Keratinocyte (primary cell): ENCODE data around the gene SIM2. TPM values are rescaled to one million over a fixed set of nuclear protein-coding genes. Genes with fewer than 3 reads are reported as not detected.

Experiments
- DNase-seq: peaks from one replicate; pipeline ENCODE4 v3.0.0-alpha.2; 2011; ENCODE audit warnings: low read depth, missing footprints, low spot score
- FAIRE-seq: peaks from 2 replicates; lab custom pipeline; 2011; peaks lifted over from hg19 to GRCh38; lab: Jason Lieb, UNC
- H2AFZ ChIP-seq: 2 replicates; pipeline ENCODE4 v1.6.0; 2012; ENCODE audit warnings: low read length, control low read depth, inconsistent platforms; ENCODE audit not compliant: control insufficient read depth
- H3K27ac ChIP-seq: 2 replicates; pipeline ENCODE4 v1.5.1; 2011; ENCODE audit warnings: low read length; ENCODE audit not compliant: control insufficient read depth, insufficient read depth
- H3K27me3 ChIP-seq: 3 replicates; pipeline ENCODE4 v1.6.0; 2011; ENCODE audit warnings: low read length; ENCODE audit not compliant: control insufficient read depth, insufficient read depth; ENCODE audit errors: extremely low read depth
- H3K36me3 ChIP-seq, 2 experiments: 2 replicates in 1 of 2; 3 replicates in 1 of 2; pipeline ENCODE4 v1.5.1; 2011; ENCODE audit warnings: low read length in 2 of 2, mild to moderate bottlenecking in 1 of 2; ENCODE audit not compliant: control insufficient read depth in 2 of 2, insufficient read depth in 2 of 2; ENCODE audit errors: extremely low read depth in 1 of 2
- H3K4me1 ChIP-seq: 3 replicates; pipeline ENCODE4 v1.5.1; 2011; ENCODE audit warnings: low read length; ENCODE audit not compliant: control insufficient read depth, insufficient read depth; ENCODE audit errors: extremely low read depth
- H3K4me2 ChIP-seq: 3 replicates; pipeline ENCODE4 v1.6.0; 2011; ENCODE audit warnings: low read depth, low read length; ENCODE audit not compliant: control insufficient read depth, insufficient read depth; ENCODE audit errors: extremely low read depth
- H3K4me3 ChIP-seq, 3 experiments: fragments of 200-600 bp in 1 of 3; sonication (generic) in 1 of 3; 2 replicates in 2 of 3; 3 replicates in 1 of 3; pipeline ENCODE4 v1.5.1; 2011 to 2016; ENCODE audit warnings: low read length in 3 of 3, mild to moderate bottlenecking in 3 of 3, control low read depth in 2 of 3, inconsistent platforms in 1 of 3, low read depth in 1 of 3, mixed read lengths in 1 of 3, mixed run types in 1 of 3, moderate library complexity in 1 of 3; ENCODE audit not compliant: control insufficient read depth in 2 of 3, insufficient read depth in 2 of 3; ENCODE audit errors: extremely low read depth in 1 of 3
- H3K79me2 ChIP-seq: 2 replicates; pipeline ENCODE4 v1.6.0; 2012; ENCODE audit warnings: low read length; ENCODE audit not compliant: control insufficient read depth, insufficient read depth
- H3K9ac ChIP-seq: 3 replicates; pipeline ENCODE4 v1.6.0; 2011; ENCODE audit warnings: low read length; ENCODE audit not compliant: control insufficient read depth, insufficient read depth; ENCODE audit errors: extremely low read depth
- H3K9me1 ChIP-seq: 3 replicates; pipeline ENCODE4 v1.6.0; 2011; ENCODE audit warnings: low read length; ENCODE audit not compliant: control insufficient read depth, insufficient read depth; ENCODE audit errors: extremely low read depth
- H3K9me3 ChIP-seq: 2 replicates; pipeline ENCODE4 v1.5.1; 2012; ENCODE audit warnings: low read depth, low read length; ENCODE audit not compliant: control insufficient read depth
- H4K20me1 ChIP-seq: 3 replicates; pipeline ENCODE4 v1.6.0; 2011; ENCODE audit warnings: low read length; ENCODE audit not compliant: control insufficient read depth, insufficient read depth; ENCODE audit errors: extremely low read depth
- CTCF ChIP-seq, 3 experiments: IDR thresholded peaks in 1 of 3; conservative IDR thresholded peaks in 1 of 3; optimal IDR thresholded peaks in 1 of 3; 2 replicates in 2 of 3; 3 replicates in 1 of 3; pipeline versions ENCODE3 to v1.5.1; 2011; ENCODE audit warnings: low read length in 3 of 3, mild to moderate bottlenecking in 3 of 3, moderate library complexity in 2 of 3, control low read depth in 1 of 3, inconsistent platforms in 1 of 3; ENCODE audit not compliant: insufficient read depth in 2 of 3; ENCODE audit errors: extremely low read depth in 1 of 3
- EZH2 ChIP-seq: IDR thresholded peaks from one replicate; pipeline ENCODE4 v1.6.1; 2012; ENCODE audit warnings: inconsistent platforms, mild to moderate bottlenecking, low read length, moderate library complexity
- dilution Hi-C: fragments of 300-500 bp; cut with MboI; formaldehyde crosslinking; loops from one replicate; pipeline ENCODE4 v1.7.0; 2020; ENCODE audit warnings: low sequenced_read_pairs; ENCODE audit not compliant: extremely low pct_ligation_motif_present
- polyA plus RNA-seq, 5 experiments: library from polyadenylated mRNA; depleted of rRNA in 3 of 5; stranded (reverse) in 3 of 5; stranded (forward) in 1 of 5; unstranded in 1 of 5; fragments of >200 nt; gene quantifications; 1 replicate in 1 of 5; 2 replicates in 3 of 5; 3 replicates in 1 of 5; pipeline versions ENCODE4 v1.2.1 to v1.2.3, GENCODE V29; 2011 to 2012; ENCODE audit warnings: missing spikeins in 2 of 5, low read depth in 1 of 5, low replicate concordance in 1 of 5

The SIM2 gene
- polyA plus RNA-seq, 1 donor (not counting 4 experiments of a cell fraction or from before 2014, with no cell fraction given) = 0.05 TPM

- Histone ChIP-seq H2AFZ (no peak overlapping the region), H3K9me1 (no peaks in the 10 kb centered on the region), H3K4me3 (no peak overlapping the region), H3K36me3 (no peaks in the 10 kb centered on the region), H3K4me1 (peaks cover 9% of the 10 kb centered on the region), H3K27me3 (no peaks in the 10 kb centered on the region), H3K9me3 (no peaks in the 10 kb centered on the region), H4K20me1 (peaks cover 3% of the 10 kb centered on the region), H3K4me2 (no peak overlapping the region), H3K27ac (no peak overlapping the region), H3K79me2 (no peaks in the 10 kb centered on the region), H3K9ac (no peak overlapping the region)
- dilution Hi-C loops = no loop called here
- DNase-seq (no peak), FAIRE-seq (no peak)
- TF ChIP-seq EZH2 = no peak
- TF ChIP-seq CTCF (optimal IDR thresholded peaks at IDR 0.05 in 1 of 3, IDR thresholded peaks at IDR 0.05 in 1 of 3, conservative IDR thresholded peaks at IDR 0.05 in 1 of 3; ENCODE audit: extremely low read depth in 1 of 3, insufficient read depth in 2 of 3, low read length in 3 of 3) = no peak
Observed at GRCh38 chr21:36776981-36777617, 78.2 kb downstream of the SIM2 start.

DNA sequence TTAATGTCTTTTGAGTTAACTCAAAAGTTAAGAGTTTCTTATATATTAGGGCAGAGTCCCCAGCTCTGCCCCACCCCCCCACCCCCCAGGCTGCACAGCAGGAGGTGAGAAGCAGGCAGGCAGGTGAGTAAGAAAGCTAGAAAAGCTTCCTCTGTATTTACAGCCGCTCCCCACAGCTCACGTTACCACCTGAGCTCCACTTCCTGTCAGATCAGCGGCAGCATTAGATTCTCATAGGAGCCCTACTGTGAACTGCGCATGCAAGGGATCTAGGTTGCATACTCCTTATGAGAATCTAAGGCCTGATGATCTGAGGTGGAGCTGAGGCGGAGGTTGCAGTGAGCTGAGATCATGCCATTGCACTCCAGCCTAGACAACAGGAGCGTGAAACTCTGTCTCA, 81.9 kb downstream of the SIM2 start:
- peaks cover 23% of the 10 kb centered on the region for H3K4me1 ChIP-seq
- H3K4me2 ChIP-seq = no peak overlapping the region
- H4K20me1 ChIP-seq = no peaks in the 10 kb centered on the region
- DNase-seq = no peak
- no peaks in the 10 kb centered on the region for H3K36me3 ChIP-seq
- H2AFZ ChIP-seq = no peak overlapping the region
- no peaks in the 10 kb centered on the region for H3K9me3 ChIP-seq
- H3K9me1 ChIP-seq = no peaks in the 10 kb centered on the region
- H3K4me3 ChIP-seq = no peak overlapping the region
- dilution Hi-C loops = no loop called here
- no peaks in the 10 kb centered on the region for H3K79me2 ChIP-seq
- no peaks in the 10 kb centered on the region for H3K27me3 ChIP-seq
- H3K9ac ChIP-seq = no peak overlapping the region
- TF ChIP-seq EZH2 (no peak), CTCF (optimal IDR thresholded peaks at IDR 0.05 in 1 of 3, IDR thresholded peaks at IDR 0.05 in 1 of 3, conservative IDR thresholded peaks at IDR 0.05 in 1 of 3; ENCODE audit: extremely low read depth in 1 of 3, insufficient read depth in 2 of 3, low read length in 3 of 3) (no peak)
- FAIRE-seq = no peak
- H3K27ac ChIP-seq = no peak overlapping the region
